SK-N-SH treated with all-trans-retinoic acid at 6 μM for 48 hours (cell line): ENCODE measurements around the gene MKRN3.

Source experiments
- ATAC-seq: fragments of 200-7000 bp; cut with Tn5 transposase; 3 replicates; pipeline ENCODE4 v1.9.1; 2020; ENCODE audit warnings: mild to moderate bottlenecking, moderate library complexity
- ARNTL ChIP-seq: fragments of 450-650 bp; formaldehyde crosslinking; IDR thresholded peaks from 2 replicates; pipeline ENCODE4 v1.5.0; 2020; ENCODE audit warnings: low read depth, mild to moderate bottlenecking, moderate library complexity, borderline replicate concordance
- BACH2 ChIP-seq: fragments of 250-450 bp; sonication (Bioruptor Pico); IDR thresholded peaks from 2 replicates; pipeline ENCODE4 v1.9.0; 2021; ENCODE audit warnings: mild to moderate bottlenecking, borderline replicate concordance
- CSDC2 ChIP-seq: fragments of 250-450 bp; sonication (Bioruptor Pico); IDR thresholded peaks from 2 replicates; pipeline ENCODE4 v1.5.0; 2020; ENCODE audit warnings: mild to moderate bottlenecking, moderate library complexity
- ESRRG ChIP-seq: fragments of 250-450 bp; sonication (Bioruptor Pico); IDR thresholded peaks from 2 replicates; pipeline ENCODE4 v1.6.1; 2021; ENCODE audit warnings: mild to moderate bottlenecking
- GLIS3 ChIP-seq: fragments of 250-450 bp; sonication (Bioruptor Pico); IDR thresholded peaks from 2 replicates; pipeline ENCODE4 v1.5.0; 2020; ENCODE audit warnings: mild to moderate bottlenecking, moderate library complexity
- ISL1 ChIP-seq: fragments of 250-450 bp; sonication (Bioruptor Pico); IDR thresholded peaks from 2 replicates; pipeline ENCODE4 v2.1.2; 2022; ENCODE audit warnings: mild to moderate bottlenecking, moderate library complexity
- OSR1 ChIP-seq: fragments of 250-450 bp; sonication (Bioruptor Pico); IDR thresholded peaks from 2 replicates; pipeline ENCODE4 v1.8.0; 2022; ENCODE audit warnings: moderate library complexity, mild to moderate bottlenecking, inconsistent platforms
- PPARA ChIP-seq: fragments of 250-450 bp; sonication (Bioruptor Pico); IDR thresholded peaks from 2 replicates; pipeline ENCODE4 v1.5.0; 2020; ENCODE audit warnings: mild to moderate bottlenecking, borderline replicate concordance
- SNAI2 ChIP-seq: fragments of 250-450 bp; sonication (Bioruptor Pico); IDR thresholded peaks from 2 replicates; pipeline ENCODE4 v1.5.0; 2020; ENCODE audit warnings: mild to moderate bottlenecking, moderate library complexity
- TCF4 ChIP-seq: fragments of 250-450 bp; sonication (Bioruptor Pico); IDR thresholded peaks from 2 replicates; pipeline ENCODE4 v1.8.0; 2021; ENCODE audit warnings: mild to moderate bottlenecking, moderate library complexity, borderline replicate concordance
- TOX ChIP-seq: fragments of 250-450 bp; sonication (Bioruptor Pico); IDR thresholded peaks from 2 replicates; pipeline ENCODE4 v1.8.0; 2021; ENCODE audit warnings: mild to moderate bottlenecking, moderate library complexity, borderline replicate concordance
- ZC3H10 ChIP-seq: fragments of 250-450 bp; sonication (Bioruptor Pico); IDR thresholded peaks from 2 replicates; pipeline ENCODE4 v1.5.1; 2021; ENCODE audit warnings: mild to moderate bottlenecking, moderate library complexity
- ZFP3 ChIP-seq: fragments of 250-450 bp; sonication (Bioruptor Pico); IDR thresholded peaks from 2 replicates; pipeline ENCODE4 v1.5.0; 2020; ENCODE audit warnings: mild to moderate bottlenecking, moderate library complexity
- ZFP30 ChIP-seq: fragments of 450-650 bp; formaldehyde crosslinking; IDR thresholded peaks from 2 replicates; pipeline ENCODE4 v1.5.0; 2022; ENCODE audit warnings: mild to moderate bottlenecking, moderate library complexity
- ZNF565 ChIP-seq: fragments of 450-650 bp; formaldehyde crosslinking; conservative IDR thresholded peaks from 2 replicates; pipeline ENCODE4 v1.5.0; 2020; ENCODE audit warnings: low read depth, mild to moderate bottlenecking, moderate library complexity
- ZNF70 ChIP-seq: fragments of 450-650 bp; formaldehyde crosslinking; IDR thresholded peaks from 2 replicates; pipeline ENCODE4 v1.5.0; 2020; ENCODE audit warnings: mild to moderate bottlenecking, moderate library complexity
- TF ChIP-seq, protein P1 (sequence below): fragments of 250-450 bp; sonication (Bioruptor Pico); IDR thresholded peaks from 2 replicates; pipeline ENCODE4 v1.5.0; 2020; ENCODE audit warnings: mild to moderate bottlenecking, moderate library complexity
- TF ChIP-seq, protein P2 (sequence below): fragments of 250-450 bp; sonication (Bioruptor Pico); IDR thresholded peaks from 2 replicates; pipeline ENCODE4 v1.5.1; 2021; ENCODE audit warnings: mild to moderate bottlenecking, moderate library complexity
- TF ChIP-seq, protein P3 (sequence below): fragments of 250-450 bp; sonication (Bioruptor Pico); IDR thresholded peaks from 2 replicates; pipeline ENCODE4 v1.8.0; 2021; ENCODE audit warnings: low read depth, mild to moderate bottlenecking, moderate library complexity, borderline replicate concordance
- TF ChIP-seq, protein P4 (sequence below): fragments of 250-450 bp; sonication (Bioruptor Pico); IDR thresholded peaks from 2 replicates; pipeline ENCODE4 v1.5.1; 2020; ENCODE audit warnings: low read depth, mild to moderate bottlenecking, moderate library complexity

The MKRN3 gene

DNA sequence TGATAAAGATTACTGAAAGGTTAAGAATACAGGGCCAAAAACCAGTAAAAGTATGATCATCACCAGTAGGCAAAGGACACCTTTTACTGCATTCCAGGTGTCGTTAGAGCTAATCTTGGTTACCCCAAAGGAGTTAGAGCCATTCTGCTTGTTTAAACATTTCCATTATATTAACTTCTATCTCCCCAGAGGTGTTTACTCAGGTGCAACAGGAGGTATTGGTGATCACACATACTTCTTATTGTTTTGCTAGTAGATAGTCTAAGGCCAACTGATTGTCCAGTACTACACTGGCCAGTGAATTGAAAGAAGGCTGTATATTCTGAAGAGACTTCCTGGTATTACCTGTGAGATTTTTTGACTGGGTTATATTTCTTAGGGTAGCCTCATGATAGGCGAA lies 22.8 kb downstream of the MKRN3 start:
- TF ChIP-seq, protein P1, sequence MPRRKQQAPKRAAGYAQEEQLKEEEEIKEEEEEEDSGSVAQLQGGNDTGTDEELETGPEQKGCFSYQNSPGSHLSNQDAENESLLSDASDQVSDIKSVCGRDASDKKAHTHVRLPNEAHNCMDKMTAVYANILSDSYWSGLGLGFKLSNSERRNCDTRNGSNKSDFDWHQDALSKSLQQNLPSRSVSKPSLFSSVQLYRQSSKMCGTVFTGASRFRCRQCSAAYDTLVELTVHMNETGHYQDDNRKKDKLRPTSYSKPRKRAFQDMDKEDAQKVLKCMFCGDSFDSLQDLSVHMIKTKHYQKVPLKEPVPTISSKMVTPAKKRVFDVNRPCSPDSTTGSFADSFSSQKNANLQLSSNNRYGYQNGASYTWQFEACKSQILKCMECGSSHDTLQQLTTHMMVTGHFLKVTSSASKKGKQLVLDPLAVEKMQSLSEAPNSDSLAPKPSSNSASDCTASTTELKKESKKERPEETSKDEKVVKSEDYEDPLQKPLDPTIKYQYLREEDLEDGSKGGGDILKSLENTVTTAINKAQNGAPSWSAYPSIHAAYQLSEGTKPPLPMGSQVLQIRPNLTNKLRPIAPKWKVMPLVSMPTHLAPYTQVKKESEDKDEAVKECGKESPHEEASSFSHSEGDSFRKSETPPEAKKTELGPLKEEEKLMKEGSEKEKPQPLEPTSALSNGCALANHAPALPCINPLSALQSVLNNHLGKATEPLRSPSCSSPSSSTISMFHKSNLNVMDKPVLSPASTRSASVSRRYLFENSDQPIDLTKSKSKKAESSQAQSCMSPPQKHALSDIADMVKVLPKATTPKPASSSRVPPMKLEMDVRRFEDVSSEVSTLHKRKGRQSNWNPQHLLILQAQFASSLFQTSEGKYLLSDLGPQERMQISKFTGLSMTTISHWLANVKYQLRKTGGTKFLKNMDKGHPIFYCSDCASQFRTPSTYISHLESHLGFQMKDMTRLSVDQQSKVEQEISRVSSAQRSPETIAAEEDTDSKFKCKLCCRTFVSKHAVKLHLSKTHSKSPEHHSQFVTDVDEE (CRISPR knock-in tag) = no peak
- no peak for TF ChIP-seq OSR1 (CRISPR knock-in tag)
- ATAC-seq = no peak

DNA sequence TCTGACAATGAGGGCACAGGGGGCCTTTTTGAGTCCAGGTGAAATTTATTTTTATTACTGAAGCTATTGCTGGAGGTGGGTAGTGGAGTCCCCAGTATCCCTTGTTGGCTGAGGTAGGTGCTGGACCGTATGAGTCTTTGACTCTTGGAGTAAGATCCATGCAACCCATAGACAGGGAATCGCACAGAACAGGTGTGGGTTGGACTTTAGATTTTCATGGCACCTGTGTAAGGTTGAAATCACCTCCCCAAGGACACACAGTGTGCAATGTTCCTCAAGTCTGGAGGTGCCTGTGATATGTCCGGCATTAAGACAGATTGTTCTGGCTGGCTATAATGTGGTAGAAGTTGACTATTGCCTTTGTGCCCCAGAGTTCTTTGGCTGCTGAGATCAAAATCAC lies 23.5 kb downstream of the MKRN3 start:
- no peak for ATAC-seq

DNA sequence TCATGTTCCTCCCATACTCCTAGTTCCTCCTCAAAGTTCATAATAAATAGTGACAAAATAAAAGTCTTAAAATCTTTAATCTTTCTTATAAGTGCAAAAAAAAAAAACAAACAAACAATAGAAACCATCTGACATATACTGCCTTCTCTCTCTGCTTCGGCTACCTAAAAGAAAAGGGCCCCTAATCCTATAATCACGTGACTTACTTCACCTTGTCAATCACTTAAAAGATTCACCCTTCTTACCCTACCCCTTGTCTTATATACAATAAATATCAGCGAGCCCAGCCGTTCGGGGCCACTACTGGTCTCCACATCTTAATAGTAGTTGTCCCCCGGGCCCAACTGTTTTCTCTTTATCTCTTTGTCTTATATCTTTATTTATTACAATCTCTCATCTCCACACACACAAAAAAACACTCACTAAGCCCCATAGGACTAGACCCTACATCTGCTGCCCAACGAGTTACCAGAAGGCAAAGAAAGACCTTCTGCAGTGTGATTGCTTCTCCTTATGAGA lies 28.8 kb downstream of the MKRN3 start:
- ATAC-seq = no peak
- TF ChIP-seq ZFP30 (no peak), ZC3H10 (CRISPR knock-in tag) (no peak), ESRRG (no peak), BACH2 (no peak), ISL1 (no peak), CSDC2 (CRISPR knock-in tag) (no peak), ZNF565 (CRISPR knock-in tag) (no peak), ZNF70 (CRISPR knock-in tag) (no peak), TCF4 (CRISPR knock-in tag) (no peak), PPARA (CRISPR knock-in tag) (no peak), ZFP3 (no peak), ARNTL (no peak), SNAI2 (CRISPR knock-in tag) (no peak)
- TF ChIP-seq, protein P2, sequence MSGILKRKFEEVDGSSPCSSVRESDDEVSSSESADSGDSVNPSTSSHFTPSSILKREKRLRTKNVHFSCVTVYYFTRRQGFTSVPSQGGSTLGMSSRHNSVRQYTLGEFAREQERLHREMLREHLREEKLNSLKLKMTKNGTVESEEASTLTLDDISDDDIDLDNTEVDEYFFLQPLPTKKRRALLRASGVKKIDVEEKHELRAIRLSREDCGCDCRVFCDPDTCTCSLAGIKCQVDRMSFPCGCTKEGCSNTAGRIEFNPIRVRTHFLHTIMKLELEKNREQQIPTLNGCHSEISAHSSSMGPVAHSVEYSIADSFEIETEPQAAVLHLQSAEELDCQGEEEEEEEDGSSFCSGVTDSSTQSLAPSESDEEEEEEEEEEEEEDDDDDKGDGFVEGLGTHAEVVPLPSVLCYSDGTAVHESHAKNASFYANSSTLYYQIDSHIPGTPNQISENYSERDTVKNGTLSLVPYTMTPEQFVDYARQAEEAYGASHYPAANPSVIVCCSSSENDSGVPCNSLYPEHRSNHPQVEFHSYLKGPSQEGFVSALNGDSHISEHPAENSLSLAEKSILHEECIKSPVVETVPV (CRISPR knock-in tag) = no peak

More for the DNA sequence above, 23.5 kb downstream of the MKRN3 start:
- TF ChIP-seq, protein P3, sequence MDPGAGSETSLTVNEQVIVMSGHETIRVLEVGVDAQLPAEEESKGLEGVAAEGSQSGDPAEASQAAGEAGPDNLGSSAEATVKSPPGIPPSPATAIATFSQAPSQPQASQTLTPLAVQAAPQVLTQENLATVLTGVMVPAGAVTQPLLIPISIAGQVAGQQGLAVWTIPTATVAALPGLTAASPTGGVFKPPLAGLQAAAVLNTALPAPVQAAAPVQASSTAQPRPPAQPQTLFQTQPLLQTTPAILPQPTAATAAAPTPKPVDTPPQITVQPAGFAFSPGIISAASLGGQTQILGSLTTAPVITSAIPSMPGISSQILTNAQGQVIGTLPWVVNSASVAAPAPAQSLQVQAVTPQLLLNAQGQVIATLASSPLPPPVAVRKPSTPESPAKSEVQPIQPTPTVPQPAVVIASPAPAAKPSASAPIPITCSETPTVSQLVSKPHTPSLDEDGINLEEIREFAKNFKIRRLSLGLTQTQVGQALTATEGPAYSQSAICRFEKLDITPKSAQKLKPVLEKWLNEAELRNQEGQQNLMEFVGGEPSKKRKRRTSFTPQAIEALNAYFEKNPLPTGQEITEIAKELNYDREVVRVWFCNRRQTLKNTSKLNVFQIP (CRISPR knock-in tag) = no peak
- TF ChIP-seq ARNTL = no peak
- TF ChIP-seq GLIS3 (CRISPR knock-in tag) = no peak
- TF ChIP-seq TCF4 (CRISPR knock-in tag) = no peak
- TF ChIP-seq ZFP30 = no peak
- TF ChIP-seq, protein P2 (CRISPR knock-in tag) = no peak
- TF ChIP-seq SNAI2 (CRISPR knock-in tag) = no peak
- no peak for TF ChIP-seq PPARA (CRISPR knock-in tag)
- TF ChIP-seq, protein P4, sequence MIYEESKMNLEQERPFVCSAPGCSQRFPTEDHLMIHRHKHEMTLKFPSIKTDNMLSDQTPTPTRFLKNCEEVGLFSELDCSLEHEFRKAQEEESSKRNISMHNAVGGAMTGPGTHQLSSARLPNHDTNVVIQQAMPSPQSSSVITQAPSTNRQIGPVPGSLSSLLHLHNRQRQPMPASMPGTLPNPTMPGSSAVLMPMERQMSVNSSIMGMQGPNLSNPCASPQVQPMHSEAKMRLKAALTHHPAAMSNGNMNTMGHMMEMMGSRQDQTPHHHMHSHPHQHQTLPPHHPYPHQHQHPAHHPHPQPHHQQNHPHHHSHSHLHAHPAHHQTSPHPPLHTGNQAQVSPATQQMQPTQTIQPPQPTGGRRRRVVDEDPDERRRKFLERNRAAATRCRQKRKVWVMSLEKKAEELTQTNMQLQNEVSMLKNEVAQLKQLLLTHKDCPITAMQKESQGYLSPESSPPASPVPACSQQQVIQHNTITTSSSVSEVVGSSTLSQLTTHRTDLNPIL (CRISPR knock-in tag) = no peak
- TF ChIP-seq, protein P1 (CRISPR knock-in tag) = no peak
- no peak for TF ChIP-seq TOX
- TF ChIP-seq ISL1 = no peak
- no peak for TF ChIP-seq BACH2
- no peak for TF ChIP-seq ESRRG
- TF ChIP-seq ZNF565 (CRISPR knock-in tag) = no peak
- TF ChIP-seq OSR1 (CRISPR knock-in tag) = no peak
- TF ChIP-seq ZFP3 = no peak
